Measurements from ENCODE around the gene DMBT1. TPM values are rescaled to one million over a fixed set of nuclear protein-coding genes. Genes with fewer than 3 reads are reported as not detected.

The DMBT1 gene
- total RNA-seq, 4 donors from 2014 or later, result 0.15 to 0.62 (median 0.31) TPM

GRCh38 chr10:122588381-122588780, 27.8 kb downstream of the DMBT1 start:
- no peaks in the 10 kb centered on the region for H3K4me1 ChIP-seq
- TF ChIP-seq POLR2A (IDR thresholded peaks at IDR 0.05) (no peak), POLR2AphosphoS5 (IDR thresholded peaks at IDR 0.05) (no peak), CTCF (IDR thresholded peaks at IDR 0.05) (no peak), EP300 (IDR thresholded peaks at IDR 0.05) (no peak)
- H3K27ac ChIP-seq, result no peak overlapping the region
- H3K4me3 ChIP-seq, result no peak overlapping the region
- whole genome bisulfite sequencing, result 83% methylated on average over 3 of the region's 3 CpGs
- no peaks in the 10 kb centered on the region for H3K9me3 ChIP-seq
- DNase-seq (ENCODE audit: low spot score in 2 of 2), result no peak
- H3K36me3 ChIP-seq, result no peaks in the 10 kb centered on the region
- H3K27me3 ChIP-seq, result no peaks in the 10 kb centered on the region

GRCh38 chr10:122590153-122590552, 29.6 kb downstream of the DMBT1 start:
- no peak for DNase-seq (ENCODE audit: low spot score in 2 of 2)
- TF ChIP-seq POLR2AphosphoS5 (IDR thresholded peaks at IDR 0.05) (no peak), EP300 (IDR thresholded peaks at IDR 0.05) (no peak), POLR2A (IDR thresholded peaks at IDR 0.05) (no peak), CTCF (IDR thresholded peaks at IDR 0.05) (no peak)
- Histone ChIP-seq H3K4me1 (no peaks in the 10 kb centered on the region), H3K27ac (no peak overlapping the region), H3K4me3 (no peak overlapping the region), H3K36me3 (no peaks in the 10 kb centered on the region), H3K9me3 (no peaks in the 10 kb centered on the region), H3K27me3 (no peaks in the 10 kb centered on the region)
- WGBS, result 82% methylated on average over 2 of the region's 3 CpGs

DNA sequence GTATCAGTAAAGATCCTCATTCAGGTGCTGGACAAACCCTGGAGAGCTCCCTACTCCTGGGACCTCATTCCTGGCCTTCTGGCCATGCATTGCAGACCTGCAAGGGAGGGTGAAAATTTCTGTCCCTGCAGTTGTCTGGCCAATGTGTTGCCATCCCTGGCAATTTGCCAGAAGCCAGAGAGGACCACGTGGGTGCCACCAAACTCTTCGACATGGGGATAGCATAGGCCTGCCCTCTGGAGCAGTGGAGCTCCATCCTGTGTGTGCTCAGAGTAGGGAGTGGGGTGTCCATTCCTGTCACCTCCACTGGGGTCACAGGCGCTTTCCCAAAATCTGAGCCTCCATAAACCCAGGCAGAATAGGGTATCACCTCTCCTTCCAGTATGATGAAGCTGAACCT, 31.2 kb downstream of the DMBT1 start:
- H3K9me3 ChIP-seq, result no peaks in the 10 kb centered on the region
- no peak for DNase-seq (ENCODE audit: low spot score in 2 of 2)
- no peaks in the 10 kb centered on the region for H3K4me1 ChIP-seq
- H3K36me3 ChIP-seq, result no peaks in the 10 kb centered on the region
- H3K27ac ChIP-seq, result no peak overlapping the region
- H3K27me3 ChIP-seq, result no peaks in the 10 kb centered on the region
- WGBS, result 80% methylated on average over 2 of the region's 3 CpGs
- TF ChIP-seq EP300 (IDR thresholded peaks at IDR 0.05) (no peak), POLR2AphosphoS5 (IDR thresholded peaks at IDR 0.05) (no peak)
- H3K4me3 ChIP-seq, result no peak overlapping the region

GRCh38 chr10:122592161-122592560, 31.6 kb downstream of the DMBT1 start:
- TF ChIP-seq EP300 (IDR thresholded peaks at IDR 0.05) (no peak), POLR2A (IDR thresholded peaks at IDR 0.05) (no peak), CTCF (IDR thresholded peaks at IDR 0.05) (no peak), POLR2AphosphoS5 (IDR thresholded peaks at IDR 0.05) (no peak)
- DNase-seq (ENCODE audit: low spot score in 2 of 2), result no peak
- Histone ChIP-seq H3K4me3 (no peak overlapping the region), H3K4me1 (no peaks in the 10 kb centered on the region), H3K36me3 (no peaks in the 10 kb centered on the region), H3K9me3 (no peaks in the 10 kb centered on the region), H3K27ac (no peak overlapping the region), H3K27me3 (no peaks in the 10 kb centered on the region)
- WGBS, result 83% methylated on average over 7 of the region's 10 CpGs

GRCh38 chr10:122617476-122618270, 57.1 kb downstream of the DMBT1 start:
- WGBS, result 100% methylated on average over 1 of the region's 10 CpGs

More at GRCh38 chr10:122617476-122618270, 57.1 kb downstream of the DMBT1 start:
- TF ChIP-seq POLR2A (IDR thresholded peaks at IDR 0.05) (no peak), POLR2AphosphoS5 (IDR thresholded peaks at IDR 0.05) (no peak), CTCF (IDR thresholded peaks at IDR 0.05) (no peak), EP300 (IDR thresholded peaks at IDR 0.05) (no peak)
- Histone ChIP-seq H3K4me1 (no peaks in the 10 kb centered on the region), H3K9me3 (no peaks in the 10 kb centered on the region), H3K27ac (no peak overlapping the region), H3K27me3 (no peaks in the 10 kb centered on the region), H3K36me3 (no peaks in the 10 kb centered on the region), H3K4me3 (no peak overlapping the region)
- DNase-seq (ENCODE audit: low spot score in 2 of 2), result no peak
